SK-N-SH (cell line): ENCODE data around the gene ARHGAP4. TPM values are rescaled to one million over a fixed set of nuclear protein-coding genes. Genes with fewer than 3 reads are reported as not detected.

Experiments used
- CTCF ChIA-PET: fragments of 300-600, 350-600 bp; formaldehyde crosslinking; extraction: SDS; loops from one replicate; lab custom pipeline; 2021; lab: Yijun Ruan, JAX
- POLR2A ChIA-PET: fragments of 350-600 bp; sonication (Branson Sonifier 250); formaldehyde crosslinking; extraction: SDS; loops from one replicate; lab custom pipeline; 2020; ENCODE audit warnings: antibody characterized with exemption, inconsistent platforms; lab: Yijun Ruan, JAX
- DNase-seq: peaks from one replicate; pipeline ENCODE4 v3.0.0; 2012
- H2AFZ ChIP-seq: fragments of 200-600 bp; sonication (generic); 2 replicates; pipeline ENCODE4 v1.8.1; 2016; ENCODE audit warnings: antibody characterized with exemption, mild to moderate bottlenecking, low read depth
- H3F3A ChIP-seq: fragments of 200-600 bp; sonication (generic); replicated peaks from 2 replicates; pipeline ENCODE3; 2016; ENCODE audit warnings: antibody characterized with exemption, mild to moderate bottlenecking; ENCODE audit not compliant: insufficient read depth
- H3K27ac ChIP-seq, 2 experiments: fragments of 200-500 bp in 1 of 2; fragments of 200-600 bp in 1 of 2; sonication (Bioruptor generic) in 1 of 2; sonication (generic), shearing (Covaris generic) in 1 of 2; 2 replicates each; pipeline versions ENCODE4 v1.5.1 to v1.6.1; 2014 to 2016; ENCODE audit warnings: low read depth in 2 of 2, inconsistent platforms in 1 of 2, low read length in 1 of 2, mild to moderate bottlenecking in 1 of 2, mixed read lengths in 1 of 2
- H3K27me3 ChIP-seq: fragments of 200-600 bp; sonication (generic), shearing (Covaris generic); 2 replicates; pipeline ENCODE4 v1.6.1; 2016; ENCODE audit warnings: mixed run types; ENCODE audit not compliant: insufficient read depth
- H3K36me3 ChIP-seq, 2 experiments: fragments of 200-500 bp in 1 of 2; fragments of 200-600 bp in 1 of 2; sonication (Bioruptor generic) in 1 of 2; sonication (generic) in 1 of 2; replicated peaks in 1 of 2; 2 replicates each; pipeline versions ENCODE3 to v1.5.1; 2014 to 2016; ENCODE audit warnings: low read length in 1 of 2, mild to moderate bottlenecking in 1 of 2; ENCODE audit not compliant: insufficient read depth in 2 of 2, control insufficient read depth in 1 of 2
- H3K4me1 ChIP-seq, 2 experiments: fragments of 200-500 bp in 1 of 2; fragments of 200-600 bp in 1 of 2; sonication (Bioruptor generic) in 1 of 2; sonication (generic), shearing (Covaris generic) in 1 of 2; 2 replicates each; pipeline versions ENCODE4 v1.5.1 to v1.6.1; 2014 to 2016; ENCODE audit warnings: low read depth in 1 of 2, low read length in 1 of 2, mixed run types in 1 of 2; ENCODE audit not compliant: insufficient read depth in 2 of 2, control insufficient read depth in 1 of 2
- H3K4me2 ChIP-seq: fragments of 200-600 bp; sonication (generic), shearing (Covaris generic); 2 replicates; pipeline ENCODE4 v1.6.1; 2017; ENCODE audit warnings: mixed run types
- H3K4me3 ChIP-seq, 2 experiments: fragments of 200-500 bp in 1 of 2; fragments of 200-600 bp in 1 of 2; sonication (Bioruptor generic) in 1 of 2; sonication (generic), shearing (Covaris generic) in 1 of 2; 2 replicates each; pipeline versions ENCODE4 v1.5.1 to v1.8.1; 2014 to 2016; ENCODE audit warnings: low read depth in 2 of 2, inconsistent platforms in 1 of 2, low read length in 1 of 2, mild to moderate bottlenecking in 1 of 2, mixed read lengths in 1 of 2, moderate library complexity in 1 of 2
- H3K79me2 ChIP-seq: fragments of 200-600 bp; sonication (generic); 2 replicates; pipeline ENCODE4 v1.8.1; 2017; ENCODE audit warnings: mild to moderate bottlenecking; ENCODE audit not compliant: insufficient read depth
- H3K9ac ChIP-seq: fragments of 200-600 bp; sonication (generic); 2 replicates; pipeline ENCODE4 v1.6.1; 2017; ENCODE audit warnings: mixed run types
- H3K9me2 ChIP-seq: fragments of 200-600 bp; sonication (generic); 2 replicates; pipeline ENCODE4 v1.6.1; 2017; ENCODE audit warnings: mixed run types
- H3K9me3 ChIP-seq: fragments of 200-600 bp; sonication (generic); 2 replicates; pipeline ENCODE4 v1.6.1; 2017; ENCODE audit warnings: mixed run types, mild to moderate bottlenecking, moderate library complexity
- H4K20me1 ChIP-seq: fragments of 200-600 bp; sonication (generic); 2 replicates; pipeline ENCODE4 v1.6.1; 2017; ENCODE audit warnings: mild to moderate bottlenecking, mixed run types; ENCODE audit not compliant: insufficient read depth
- CTCF ChIP-seq: fragments of 200-600 bp; sonication (generic); IDR thresholded peaks from 2 replicates; pipeline ENCODE4 v1.6.1; 2017; ENCODE audit warnings: antibody characterized with exemption, mild to moderate bottlenecking, moderate library complexity
- ELF1 ChIP-seq: IDR thresholded peaks from 2 replicates; pipeline ENCODE4 v1.4.0; 2012
- FOSL2 ChIP-seq: IDR thresholded peaks from 2 replicates; pipeline ENCODE4 v1.4.0; 2012; ENCODE audit warnings: low read depth, mild to moderate bottlenecking, moderate library complexity, borderline replicate concordance
- FOXJ3 ChIP-seq: sonication (generic); formaldehyde crosslinking; IDR thresholded peaks from 2 replicates; pipeline ENCODE4 v1.5.1; 2020; ENCODE audit warnings: mild to moderate bottlenecking, missing genetic modification reagents
- FOXM1 ChIP-seq: IDR thresholded peaks from 2 replicates; pipeline ENCODE4 v1.4.0; 2012; ENCODE audit warnings: low read depth, mild to moderate bottlenecking
- GATA2 ChIP-seq: sonication (generic); formaldehyde crosslinking; IDR thresholded peaks from 2 replicates; pipeline ENCODE4 v1.5.0; 2020; ENCODE audit warnings: mild to moderate bottlenecking, missing genetic modification reagents
- IRF3 ChIP-seq: fragments of 150-350 bp; IDR thresholded peaks from 2 replicates; pipeline ENCODE4 v1.6.1; 2016; ENCODE audit warnings: mild to moderate bottlenecking, low read depth, low read length
- MEF2A ChIP-seq: IDR thresholded peaks from 2 replicates; pipeline ENCODE4 v1.4.0; 2012; ENCODE audit warnings: low read depth, borderline replicate concordance
- MXI1 ChIP-seq: IDR thresholded peaks from 2 replicates; pipeline ENCODE4 v1.6.1; 2012; ENCODE audit warnings: mild to moderate bottlenecking, low read depth, low read length, improper control_type of control experiment
- NFIC ChIP-seq: IDR thresholded peaks from 2 replicates; pipeline ENCODE4 v1.4.0; 2012; ENCODE audit warnings: borderline replicate concordance
- PBX3 ChIP-seq: IDR thresholded peaks from 2 replicates; pipeline ENCODE4; 2012
- POLR2AphosphoS5 ChIP-seq: IDR thresholded peaks from 2 replicates; pipeline ENCODE4 v1.6.1; 2012; ENCODE audit warnings: low read depth, low read length
- RAD21 ChIP-seq: IDR thresholded peaks from 2 replicates; pipeline ENCODE4 v1.6.1; 2012; ENCODE audit warnings: mild to moderate bottlenecking, low read length
- RCOR1 ChIP-seq: fragments of 150-350 bp; IDR thresholded peaks from 2 replicates; pipeline ENCODE4 v1.6.1; 2017; ENCODE audit warnings: antibody characterized with exemption, low read length
- RFX5 ChIP-seq: IDR thresholded peaks from 2 replicates; pipeline ENCODE4 v1.6.1; 2012; ENCODE audit warnings: mild to moderate bottlenecking, improper control_type of control experiment, low read length
- TAF1 ChIP-seq: IDR thresholded peaks from 2 replicates; pipeline ENCODE4 v1.6.1; 2012; ENCODE audit warnings: low read depth, mild to moderate bottlenecking, low read length, moderate library complexity, borderline replicate concordance
- TEAD4 ChIP-seq: IDR thresholded peaks from 2 replicates; pipeline ENCODE4 v1.4.0; 2012; ENCODE audit warnings: mild to moderate bottlenecking, borderline replicate concordance; ENCODE audit not compliant: insufficient read depth
- WGBS: methylation state at CpG from one replicate; pipeline ENCODE4 v1.1.6; 2017; ENCODE audit warnings: low lambda C conversion rate; 5-methylcytosine and 5-hydroxymethylcytosine counted together
- polyA plus RNA-seq, 3 experiments: library from polyadenylated mRNA; depleted of rRNA; stranded (reverse); fragments of >200 nt; gene quantifications; 2 replicates each; pipeline ENCODE4 v1.2.3, GENCODE V29; 2012
- TF ChIP-seq, protein P1 (sequence below): IDR thresholded peaks from 2 replicates; pipeline ENCODE4 v1.4.0; 2012; ENCODE audit warnings: low read depth

The ARHGAP4 gene
- polyA plus RNA-seq, 1 of the 3 experiments (the other 2 are of a cell fraction): 1.6 TPM

DNA sequence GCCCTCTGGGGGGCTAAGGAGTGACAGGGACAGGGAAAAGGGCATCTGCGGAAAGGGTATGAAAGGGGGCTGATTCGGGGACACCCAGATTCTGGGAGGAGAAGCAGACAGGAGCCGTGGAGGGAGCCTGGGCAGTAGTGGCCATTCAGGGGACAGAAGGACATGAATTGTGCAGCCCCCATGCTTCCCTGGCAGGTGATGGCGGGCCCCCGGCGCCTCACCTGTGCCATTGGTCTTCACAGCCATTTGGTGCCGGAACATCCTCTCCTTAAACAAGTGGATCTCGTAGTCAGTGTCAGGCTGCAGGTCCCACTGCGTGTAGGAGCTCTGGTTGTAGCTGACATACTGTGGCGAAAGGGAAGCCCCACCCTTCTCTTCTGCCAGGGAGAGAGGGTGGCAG, 62.0 kb downstream of the ARHGAP4 start:
- H3K4me2 ChIP-seq: no peak overlapping the region

GRCh38 chrX:153863251-153863991, 62.6 kb downstream of the ARHGAP4 start:
- POLR2A ChIA-PET: no interaction called here
- H2AFZ ChIP-seq: no peak overlapping the region
- TF ChIP-seq IRF3: no peak
- TF ChIP-seq PBX3: no peak
- no peak for TF ChIP-seq RAD21
- no peak for TF ChIP-seq FOXM1
- no peak for TF ChIP-seq RCOR1
- no peak for TF ChIP-seq POLR2AphosphoS5
- TF ChIP-seq MXI1: no peak
- TF ChIP-seq NFIC: no peak
- TF ChIP-seq MEF2A: no peak
- no peak for TF ChIP-seq TEAD4
- no peak for TF ChIP-seq GATA2 (CRISPR knock-in tag)
- no peak for TF ChIP-seq ELF1
- TF ChIP-seq, protein P1, sequence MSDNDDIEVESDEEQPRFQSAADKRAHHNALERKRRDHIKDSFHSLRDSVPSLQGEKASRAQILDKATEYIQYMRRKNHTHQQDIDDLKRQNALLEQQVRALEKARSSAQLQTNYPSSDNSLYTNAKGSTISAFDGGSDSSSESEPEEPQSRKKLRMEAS: no peak
- TF ChIP-seq FOXJ3 (CRISPR knock-in tag): no peak

More for the DNA sequence above, 62.0 kb downstream of the ARHGAP4 start:
- WGBS: 56% methylated on average over 10 of the region's 10 CpGs
- Histone ChIP-seq H3K4me3 (no peak overlapping the region), H3K9me2 (no peaks in the 10 kb centered on the region), H4K20me1 (no peaks in the 10 kb centered on the region), H3K9me3 (no peaks in the 10 kb centered on the region), H3K27ac (no peak overlapping the region), H3K36me3 (no peaks in the 10 kb centered on the region), H3F3A (no peaks in the 10 kb centered on the region), H3K4me1 (no peaks in the 10 kb centered on the region), H3K27me3 (peaks cover 11% of the 10 kb centered on the region), H2AFZ (no peak overlapping the region)
- ChIA-PET POLR2A (no interaction called here), CTCF (no interaction called here)
- no peak for DNase-seq
- TF ChIP-seq CTCF (no peak), GATA2 (CRISPR knock-in tag) (no peak), IRF3 (no peak), RFX5 (no peak), RAD21 (no peak), TAF1 (no peak), FOSL2 (no peak)
- TF ChIP-seq, all 33 proteins: peak for 0
- Histone ChIP-seq H3K9ac (no peak overlapping the region), H3K79me2 (no peaks in the 10 kb centered on the region)

More at GRCh38 chrX:153863251-153863991, 62.6 kb downstream of the ARHGAP4 start:
- H3K27me3 ChIP-seq: peaks cover 18% of the 10 kb centered on the region
- CTCF ChIA-PET: interaction anchor here (1.2 kb wide), 1 partner anchor 89 kb away, joined by 4 read pairs; no protein-coding TSS in a partner anchor
- H3K36me3 ChIP-seq: no peaks in the 10 kb centered on the region
- H3K4me3 ChIP-seq: no peak overlapping the region
- no peak overlapping the region for H3K4me2 ChIP-seq
- no peaks in the 10 kb centered on the region for H4K20me1 ChIP-seq
- no peaks in the 10 kb centered on the region for H3K9me3 ChIP-seq
- no peaks in the 10 kb centered on the region for H3F3A ChIP-seq
- peak; percentile 20 for DNase-seq
- WGBS: 77% methylated on average over 9 of the region's 28 CpGs
- no peaks in the 10 kb centered on the region for H3K4me1 ChIP-seq
- H3K27ac ChIP-seq: no peak overlapping the region
- H3K79me2 ChIP-seq: no peaks in the 10 kb centered on the region
- no peak overlapping the region for H3K9ac ChIP-seq
- H3K9me2 ChIP-seq: no peaks in the 10 kb centered on the region
